RWPE2 (cell line): Measurements from ENCODE around the gene MSTO1.
"Not testable (repeated sequence)": the region's sequence is repeated elsewhere in the genome, so short reads cannot be mapped to it uniquely, and the experiment has no call there.

ENCODE experiments used
- ATAC-seq: fragments of 200-7000 bp; cut with Tn5 transposase; 3 replicates; pipeline ENCODE4 v1.9.1; 2021; ENCODE audit warnings: low read depth
- DNase-seq: peaks from one replicate; pipeline ENCODE4 v3.0.0-alpha.2; 2020; ENCODE audit warnings: low spot score
- H3K27ac ChIP-seq: fragments of 450-650 bp; 2 replicates; pipeline ENCODE4 v1.5.1; 2017; ENCODE audit warnings: mild to moderate bottlenecking; ENCODE audit not compliant: poor library complexity, severe bottlenecking
- H3K27me3 ChIP-seq: fragments of 250-450 bp; sonication (Bioruptor Pico); 2 replicates; pipeline ENCODE4 v1.5.1; 2021; ENCODE audit warnings: mild to moderate bottlenecking, moderate library complexity; ENCODE audit not compliant: insufficient read depth, poor library complexity, severe bottlenecking
- H3K36me3 ChIP-seq: fragments of 250-450 bp; sonication (Bioruptor Pico); 2 replicates; pipeline ENCODE4 v1.5.1; 2020; ENCODE audit warnings: low read depth, mild to moderate bottlenecking, moderate library complexity
- H3K4me1 ChIP-seq: fragments of 250-450 bp; sonication (Bioruptor Pico); 2 replicates; pipeline ENCODE4 v1.5.1; 2021; ENCODE audit warnings: mild to moderate bottlenecking, moderate library complexity; ENCODE audit not compliant: insufficient read depth, poor library complexity, severe bottlenecking
- H3K4me3 ChIP-seq: fragments of 250-450 bp; sonication (Bioruptor Pico); 2 replicates; pipeline ENCODE4 v1.5.1; 2021; ENCODE audit warnings: mild to moderate bottlenecking, moderate library complexity; ENCODE audit not compliant: severe bottlenecking
- H3K9me3 ChIP-seq: fragments of 250-450 bp; sonication (Bioruptor Pico); 2 replicates; pipeline ENCODE4 v1.5.1; 2021; ENCODE audit warnings: mild to moderate bottlenecking, moderate library complexity; ENCODE audit not compliant: severe bottlenecking
- CTCF ChIP-seq: fragments of 450-650 bp; IDR thresholded peaks from one replicate; pipeline ENCODE4 v1.5.1; 2017; ENCODE audit warnings: mild to moderate bottlenecking, moderate library complexity; ENCODE audit not compliant: poor library complexity, severe bottlenecking

The MSTO1 gene

GRCh38 chr1:155622191-155622590 lies 12.2 kb downstream of the MSTO1 start:
- TF ChIP-seq CTCF: no peak
- Histone ChIP-seq H3K27ac (no peak overlapping the region), H3K4me1 (no peaks in the 10 kb centered on the region), H3K9me3 (no peaks in the 10 kb centered on the region), H3K27me3 (no peaks in the 10 kb centered on the region), H3K4me3 (no peak overlapping the region), H3K36me3 (no peaks in the 10 kb centered on the region)
- no peak for ATAC-seq
- no peak for DNase-seq

GRCh38 chr1:155623357-155623756 lies 13.3 kb downstream of the MSTO1 start:
- no peak for TF ChIP-seq CTCF
- Histone ChIP-seq H3K36me3 (no peaks in the 10 kb centered on the region), H3K4me1 (no peaks in the 10 kb centered on the region), H3K27ac (no peak overlapping the region), H3K27me3 (no peaks in the 10 kb centered on the region), H3K4me3 (no peak overlapping the region), H3K9me3 (no peaks in the 10 kb centered on the region)
- ATAC-seq (no peak), DNase-seq (no peak)

- H3K4me3 ChIP-seq, H3K9me3 ChIP-seq, DNase-seq, H3K27ac ChIP-seq, H3K36me3 ChIP-seq, ATAC-seq, H3K27me3 ChIP-seq, H3K4me1 ChIP-seq: not testable (repeated sequence)
These were observed 16.4 kb downstream of the MSTO1 start for GRCh38 chr1:155626428-155626827.

GRCh38 chr1:155636397-155637153 lies 26.6 kb downstream of the MSTO1 start:
- DNase-seq (no peak), ATAC-seq (no peak)
- Histone ChIP-seq H3K36me3 (no peaks in the 10 kb centered on the region), H3K4me3 (no peak overlapping the region), H3K27ac (no peak overlapping the region), H3K9me3 (no peaks in the 10 kb centered on the region), H3K27me3 (no peaks in the 10 kb centered on the region), H3K4me1 (no peaks in the 10 kb centered on the region)
- no peak for TF ChIP-seq CTCF

GRCh38 chr1:155640367-155640766 lies 30.3 kb downstream of the MSTO1 start:
- no peak for TF ChIP-seq CTCF
- Histone ChIP-seq H3K27ac (no peak overlapping the region), H3K36me3 (peaks cover 5% of the 10 kb centered on the region), H3K27me3 (no peaks in the 10 kb centered on the region), H3K4me3 (no peak overlapping the region), H3K9me3 (peaks cover 12% of the 10 kb centered on the region), H3K4me1 (peaks cover 3% of the 10 kb centered on the region)
- ATAC-seq: no peak
- DNase-seq: no peak

- Histone ChIP-seq H3K4me1 (peaks cover 15% of the 10 kb centered on the region), H3K9me3 (peaks cover 12% of the 10 kb centered on the region)
- not testable (repeated sequence) for H3K27me3 ChIP-seq, H3K27ac ChIP-seq, H3K36me3 ChIP-seq, H3K4me3 ChIP-seq, DNase-seq, ATAC-seq
These were observed 32.7 kb downstream of the MSTO1 start for GRCh38 chr1:155642559-155643180.
